DMS53 treated with DMSO at 0.1 percent for 48 hours (cell line): Measurements from ENCODE around the gene PMCH.
A peak's percentile ranks its signal among the peaks of the same experiment; 100 is the strongest.
"Not testable (repeated sequence)": the region's sequence is repeated elsewhere in the genome, so short reads cannot be mapped to it uniquely, and the experiment has no call there.

Experiments
- DNase-seq: peaks from one replicate; lab custom pipeline; 2025; ENCODE audit not compliant: unreplicated experiment; lab: John Stamatoyannopoulos, UW

The PMCH gene

DNA sequence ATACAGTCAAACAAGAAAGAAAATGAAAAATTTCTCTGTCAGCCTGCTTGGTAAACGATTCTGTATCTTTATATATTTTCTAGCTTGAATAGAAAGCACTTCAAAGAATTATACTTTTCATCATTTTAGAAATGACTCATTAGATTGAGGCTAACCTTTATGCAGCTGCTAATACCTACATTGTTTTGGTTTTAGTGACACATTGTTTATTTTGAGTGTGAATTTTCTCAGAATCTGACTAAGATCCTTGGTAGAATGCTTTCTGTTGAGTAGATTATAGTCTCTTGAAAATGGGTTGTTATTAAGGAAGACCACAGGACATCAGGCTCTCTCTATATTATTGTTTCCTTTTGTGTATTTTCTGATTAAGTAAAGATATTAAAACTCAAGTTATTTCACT lies at the start of gene PMCH:
Gene PMCH (minus strand): TSS at position 45 of the 400 bp plus-strand sequence. CDS start 63 bp downstream, outside the sequence.
- DNase-seq, result no peak

DNA sequence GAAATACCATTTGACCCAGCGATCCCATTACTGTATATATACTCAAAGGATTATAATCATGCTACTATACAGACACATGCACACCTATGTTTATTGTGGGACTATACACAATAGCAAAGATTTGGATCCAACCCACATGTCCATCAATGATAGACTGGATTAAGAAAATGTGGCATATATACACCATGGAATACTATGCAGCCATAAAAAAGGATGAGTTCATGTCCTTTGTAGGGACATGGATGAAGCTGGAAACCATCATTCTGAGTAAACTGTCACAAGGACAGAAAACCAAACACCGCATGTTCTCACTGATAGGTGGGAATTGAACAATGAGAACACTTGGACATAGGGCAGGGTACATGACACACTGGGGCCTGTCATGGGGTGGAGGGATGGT lies 43.2 kb upstream of the PMCH start:
- DNase-seq, result not testable (repeated sequence)

DNA sequence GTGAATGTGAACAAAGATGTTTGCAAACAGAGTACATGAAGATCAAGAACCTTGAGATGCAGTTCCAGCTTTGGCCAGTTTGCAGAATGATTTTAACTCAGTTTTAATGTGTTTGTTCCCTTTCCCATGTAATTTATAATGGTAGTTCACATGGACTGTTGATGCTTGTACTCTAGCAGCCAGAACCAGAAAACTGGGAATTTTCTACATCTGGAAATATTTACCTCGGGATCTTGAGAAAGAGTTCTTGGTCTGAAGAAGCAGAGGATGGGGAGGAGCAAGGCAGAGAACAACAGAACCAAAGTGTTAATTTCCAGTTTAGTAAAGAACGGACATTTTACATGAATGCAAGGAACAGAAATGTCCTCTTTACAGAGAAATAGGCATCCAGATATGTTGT lies 37.0 kb upstream of the PMCH start:
- no peak for DNase-seq

DNA sequence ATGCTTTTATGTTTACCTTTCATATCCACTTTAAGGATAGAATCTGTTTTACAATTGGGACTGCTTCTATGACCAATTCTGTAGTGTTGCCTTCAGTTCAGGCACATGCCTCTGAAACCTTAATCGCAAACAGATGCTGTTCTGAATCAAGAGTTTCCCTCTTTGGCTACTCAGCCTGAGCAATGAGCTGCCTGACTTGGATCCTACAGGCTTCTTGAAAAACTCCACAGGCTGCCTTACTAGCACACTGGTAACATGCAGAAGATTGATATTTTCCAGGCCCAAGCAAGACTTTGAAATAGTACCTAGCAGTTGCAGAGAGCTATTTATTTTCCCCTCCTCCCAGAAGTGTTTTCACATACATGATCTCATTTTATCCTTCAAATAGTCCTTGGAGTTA lies 34.8 kb upstream of the PMCH start:
- no peak for DNase-seq

DNA sequence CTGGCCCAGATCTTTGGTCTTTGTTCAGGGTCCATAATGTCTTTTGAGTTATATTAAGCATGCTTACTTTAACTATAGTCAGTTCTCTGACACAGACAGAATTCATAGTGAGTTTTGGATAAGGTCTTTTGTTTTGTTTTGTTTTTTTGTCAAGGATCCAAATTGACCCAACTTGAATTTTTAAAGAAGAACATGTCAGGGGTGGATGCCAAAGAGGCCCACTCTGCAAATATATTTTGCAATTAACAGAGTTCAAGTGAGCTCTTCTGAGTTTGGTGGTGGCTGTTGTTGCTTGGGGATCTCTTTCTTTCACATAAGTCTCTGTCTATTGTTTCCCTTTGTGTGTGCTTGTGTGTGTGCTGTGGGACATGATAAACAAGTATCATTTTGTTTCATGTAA lies 34.4 kb upstream of the PMCH start:
- DNase-seq, result no peak

DNA sequence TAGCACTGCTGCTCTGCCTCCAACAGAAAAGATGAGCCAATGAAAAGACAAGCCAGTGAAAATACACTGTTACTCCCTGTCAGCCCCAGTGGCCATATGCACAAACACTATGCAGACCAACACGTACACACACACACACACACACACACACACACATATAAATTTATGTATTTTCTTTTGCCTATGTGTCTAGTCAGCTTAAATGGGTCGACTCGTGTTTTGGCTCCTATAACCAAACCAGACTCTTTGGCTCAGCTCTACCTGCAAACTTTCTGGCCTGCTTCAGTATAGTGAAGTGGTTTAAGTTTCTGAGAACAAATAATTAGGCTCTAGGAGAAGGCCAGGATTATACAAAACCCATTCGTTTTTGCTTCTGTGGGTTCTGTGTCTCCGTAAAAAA lies 30.3 kb upstream of the PMCH start:
- no peak for DNase-seq

GRCh38 chr12:102220736-102221135 lies 23.1 kb upstream of the PMCH start:
- no peak for DNase-seq

- DNase-seq, result peak; percentile 31
Observed at GRCh38 chr12:102215992-102216691, 18.5 kb upstream of the PMCH start.

DNA sequence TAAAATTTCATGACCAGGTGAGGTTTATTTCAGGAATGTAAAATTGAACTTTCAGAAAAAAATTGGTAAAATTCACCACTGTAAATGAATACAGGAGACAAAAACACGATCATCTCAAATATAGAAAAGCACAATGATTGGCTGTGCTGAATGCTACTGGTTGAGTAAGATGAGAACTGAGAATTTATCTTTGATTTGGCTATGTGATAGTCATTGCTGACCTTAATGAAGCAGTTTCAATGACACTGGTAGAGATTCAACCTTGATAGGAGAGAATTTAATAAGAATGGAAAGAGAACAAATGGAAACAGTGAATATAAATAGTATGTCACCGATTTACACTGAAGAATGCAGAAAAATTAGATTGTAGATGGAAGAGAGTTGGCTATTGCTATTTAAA lies 6.4 kb upstream of the PMCH start:
- no peak for DNase-seq

DNA sequence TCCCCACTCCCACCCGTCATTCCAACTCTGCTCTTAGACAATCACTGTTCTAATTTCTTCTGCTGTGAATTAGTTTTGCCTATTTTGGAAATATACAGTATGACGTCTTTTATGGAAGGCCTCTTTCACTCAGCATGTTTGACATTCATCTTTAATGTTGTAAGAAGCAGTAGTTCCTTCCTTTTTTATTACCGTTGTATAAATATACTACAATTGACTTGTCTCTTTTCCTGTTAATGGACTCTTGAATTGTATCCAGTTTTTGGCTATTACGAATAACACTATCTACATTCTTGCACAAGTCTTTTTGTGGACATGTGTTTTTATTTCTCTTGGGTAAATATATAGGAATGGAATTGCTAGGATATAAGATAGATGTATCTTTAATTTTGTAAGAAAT lies 4.9 kb upstream of the PMCH start:
- DNase-seq, result no peak

DNA sequence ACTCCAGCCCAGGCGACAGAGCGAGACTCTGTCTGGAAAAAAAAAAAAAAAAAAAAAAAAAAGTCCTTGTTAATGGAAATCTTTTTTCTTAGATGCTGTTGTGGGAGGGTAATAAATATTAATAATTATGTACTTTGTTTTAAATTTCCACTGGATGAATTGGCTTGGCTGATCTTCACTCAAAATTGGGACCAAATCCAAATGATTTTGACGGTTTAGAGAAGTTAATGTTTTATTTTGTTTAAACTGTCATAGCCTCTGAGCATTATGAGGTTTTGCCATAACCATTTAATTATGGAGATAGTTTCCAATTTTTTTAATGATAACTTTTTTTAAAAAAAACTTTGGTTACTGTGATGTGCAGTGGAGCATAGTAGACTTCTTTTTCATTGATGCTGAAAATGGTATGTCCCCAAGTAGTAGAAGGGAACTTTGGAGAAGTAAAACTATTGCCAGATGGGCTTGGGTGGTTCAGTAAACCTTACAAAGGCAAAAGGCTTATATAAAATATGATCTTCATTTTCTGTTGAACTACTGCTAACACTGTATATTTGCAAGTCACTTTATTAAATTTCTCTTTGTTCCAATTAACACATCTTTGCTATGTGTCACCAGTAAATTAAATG lies 3.9 kb upstream of the PMCH start:
- DNase-seq, result no peak

DNA sequence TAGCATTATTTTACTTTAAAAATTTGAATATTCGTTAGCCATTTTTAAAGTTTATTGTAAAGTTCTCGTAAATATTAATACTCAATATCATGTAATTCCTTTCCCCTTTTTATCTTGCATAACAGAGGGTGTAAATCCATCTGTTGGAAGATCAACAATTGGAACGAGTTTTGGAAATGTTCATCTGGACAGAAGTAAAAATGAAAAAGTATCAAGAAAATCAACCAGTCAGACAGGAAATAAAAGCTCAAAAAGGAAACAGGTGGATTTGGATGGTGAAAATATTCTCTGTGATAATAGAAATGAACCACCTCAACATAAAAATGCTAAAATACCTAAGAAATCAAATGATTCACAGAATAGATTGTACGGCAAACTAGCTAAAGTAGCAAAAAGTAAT lies 1.8 kb downstream of the PMCH start:
- no peak for DNase-seq

GRCh38 chr12:102182635-102183034 lies 15.0 kb downstream of the PMCH start:
- no peak for DNase-seq

- DNase-seq, result no peak
Observed at GRCh38 chr12:102174761-102175160, 22.9 kb downstream of the PMCH start.

DNA sequence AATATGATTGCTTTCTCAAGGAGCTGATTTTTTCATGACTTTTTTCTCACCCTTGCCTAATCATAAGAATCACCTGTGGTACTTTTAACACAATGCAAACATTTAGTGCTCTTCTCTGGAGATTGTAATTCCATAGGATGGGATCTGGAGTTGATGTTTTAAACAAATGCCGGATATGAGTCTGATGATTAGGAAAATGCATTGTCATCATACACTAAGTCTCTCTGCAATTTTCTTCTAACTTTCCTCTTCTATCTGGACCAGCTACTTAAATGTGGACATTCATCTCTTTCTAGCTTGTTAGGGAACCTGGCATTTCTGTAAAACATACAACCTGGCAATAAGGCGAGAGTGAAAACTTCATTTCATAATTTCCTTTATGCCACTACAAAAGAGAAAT lies 23.5 kb downstream of the PMCH start:
- DNase-seq, result no peak

DNA sequence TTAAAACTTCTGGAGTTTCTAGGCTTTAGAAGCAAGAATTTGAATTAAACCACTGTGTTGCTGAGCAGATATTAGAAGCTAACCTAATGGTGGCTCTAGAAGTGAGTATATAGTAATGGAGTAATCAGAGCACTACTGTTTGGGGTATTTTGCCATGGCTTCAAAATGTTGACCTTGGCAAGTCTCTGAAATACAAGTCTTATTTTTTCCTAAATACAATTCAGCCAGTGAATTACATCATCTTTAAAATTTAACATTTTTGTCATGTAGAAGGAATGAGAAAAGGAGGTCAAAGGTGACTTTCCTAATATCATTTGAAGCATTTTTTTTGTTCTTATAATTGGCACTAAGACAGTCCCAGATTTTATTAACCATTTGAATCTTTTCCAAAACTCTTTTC lies 25.2 kb downstream of the PMCH start:
- DNase-seq, result no peak

- no peak for DNase-seq
Observed at GRCh38 chr12:102171951-102172350, 25.7 kb downstream of the PMCH start.

DNA sequence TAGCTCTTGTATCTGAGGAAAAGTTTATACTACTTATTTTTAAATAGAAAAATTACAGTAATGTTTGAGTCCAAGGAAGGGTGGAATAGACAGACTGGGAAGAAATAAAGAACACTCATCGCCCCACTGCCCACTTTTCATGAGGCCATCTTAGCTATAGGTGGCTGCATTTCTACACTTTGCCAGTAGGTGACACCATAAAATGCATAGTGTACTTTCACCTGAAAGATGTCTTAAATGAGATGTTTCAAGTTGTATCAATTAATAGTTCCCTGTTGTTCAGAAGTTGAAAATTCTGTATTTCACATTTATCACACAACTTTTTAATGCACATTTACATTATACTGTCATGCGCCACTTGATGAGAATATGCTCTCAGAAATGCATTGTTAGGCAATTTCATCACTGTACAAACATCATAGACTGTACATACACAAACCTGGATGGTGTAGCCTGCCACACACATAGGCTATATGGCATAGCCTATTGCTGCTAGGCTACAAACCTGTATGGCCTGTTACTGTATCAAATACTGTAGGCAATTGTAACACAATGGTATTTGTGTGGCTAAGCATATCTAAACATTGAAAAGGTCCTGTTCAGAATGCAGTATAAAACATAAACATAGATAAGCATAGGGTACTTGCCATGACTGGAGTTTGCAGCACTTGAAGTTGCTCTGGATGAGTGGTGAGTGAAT lies 27.6 kb downstream of the PMCH start:
- peak; percentile 63 for DNase-seq

GRCh38 chr12:102167821-102168604 lies 29.6 kb downstream of the PMCH start:
- no peak for DNase-seq

- no peak for DNase-seq
Observed at GRCh38 chr12:102163383-102163782, 34.2 kb downstream of the PMCH start.

DNA sequence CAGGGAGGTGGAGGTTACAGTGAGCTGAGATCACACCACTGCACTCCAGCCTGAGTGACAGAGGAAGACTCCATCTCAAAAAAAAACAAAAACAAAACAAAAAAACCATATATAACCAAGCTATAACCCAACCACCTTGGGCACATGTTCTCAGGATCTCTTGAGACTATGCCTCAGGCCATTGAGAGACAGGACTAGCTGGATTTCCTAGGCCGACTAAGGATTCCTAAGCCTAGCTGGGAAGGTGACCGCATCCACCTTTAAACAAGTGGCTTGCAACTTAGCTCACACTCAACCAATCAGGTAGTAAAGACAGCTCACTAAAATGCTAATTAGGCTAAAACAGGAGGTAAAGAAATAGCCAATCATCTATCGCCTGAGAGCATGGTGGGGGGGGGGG lies 42.4 kb downstream of the PMCH start:
- DNase-seq, result not testable (repeated sequence)
